Measurements from ENCODE around the gene NDUFA5.
"Not testable (repeated sequence)": the region's sequence is repeated elsewhere in the genome, so short reads cannot be mapped to it uniquely, and the experiment has no call there.

The NDUFA5 gene

DNA sequence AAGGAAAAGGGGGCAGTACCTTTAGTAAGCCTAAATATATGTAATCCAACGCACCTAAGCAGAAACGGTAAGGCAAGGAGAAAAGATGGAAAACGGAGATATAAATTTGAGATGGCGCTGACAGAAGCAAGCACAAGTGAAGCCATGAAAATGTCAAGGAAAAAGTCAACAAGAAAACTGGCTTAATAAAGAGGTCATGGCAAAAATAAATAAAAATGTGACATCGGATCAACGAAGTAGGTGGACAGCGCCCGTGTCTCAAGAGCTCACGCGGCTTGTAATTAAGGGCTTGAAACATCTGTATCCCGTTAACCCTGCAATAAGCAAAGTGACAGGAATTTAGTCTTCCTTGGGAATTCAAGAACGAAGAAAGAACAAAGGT lies 611 bp downstream of the NDUFA5 start:
- no peak for TF ChIP-seq CTCF (IDR thresholded peaks at IDR 0.05)
- Histone ChIP-seq H3K4me1 (ENCODE audit: control insufficient read depth in 1 of 2, insufficient read depth in 1 of 2, low read depth in 1 of 2, low read length in 1 of 2) (peaks cover 5 to 13% of the 10 kb centered on the region in 2 experiments), H3K27me3 (peaks cover 26% of the 10 kb centered on the region), H3K9me3 (no peaks in the 10 kb centered on the region), H3K27ac (peak overlapping the region; percentile 70), H3K36me3 (peaks cover 8% of the 10 kb centered on the region), H3K4me3 (ENCODE audit: low read depth in 1 of 2, low read length in 1 of 2) (peak overlapping the region; percentile 64 to 74)

- Histone ChIP-seq H3K36me3 (peaks cover 8% of the 10 kb centered on the region), H3K27ac (no peak overlapping the region), H3K4me3 (ENCODE audit: low read depth in 1 of 2, low read length in 1 of 2) (no peak overlapping the region), H3K27me3 (peaks cover 11% of the 10 kb centered on the region), H3K4me1 (ENCODE audit: control insufficient read depth in 1 of 2, insufficient read depth in 1 of 2, low read depth in 1 of 2, low read length in 1 of 2) (peaks cover 5 to 13% of the 10 kb centered on the region in 2 experiments), H3K9me3 (no peaks in the 10 kb centered on the region)
- no peak for TF ChIP-seq CTCF (IDR thresholded peaks at IDR 0.05)
These were observed 2.1 kb downstream of the NDUFA5 start for GRCh38 chr7:123555484-123555883.

GRCh38 chr7:123553159-123553558 lies 4.5 kb downstream of the NDUFA5 start:
- Histone ChIP-seq H3K9me3 (no peaks in the 10 kb centered on the region), H3K27me3 (no peaks in the 10 kb centered on the region), H3K4me3 (ENCODE audit: low read depth in 1 of 2, low read length in 1 of 2) (no peak overlapping the region), H3K4me1 (ENCODE audit: control insufficient read depth in 1 of 2, insufficient read depth in 1 of 2, low read depth in 1 of 2, low read length in 1 of 2) (peaks cover 5 to 11% of the 10 kb centered on the region in 2 experiments), H3K36me3 (peaks cover 19% of the 10 kb centered on the region), H3K27ac (no peak overlapping the region)
- TF ChIP-seq CTCF (IDR thresholded peaks at IDR 0.05): no peak

- no peaks in the 10 kb centered on the region for H3K27me3 ChIP-seq
- no peak for TF ChIP-seq CTCF (IDR thresholded peaks at IDR 0.05)
- H3K27ac ChIP-seq: no peak overlapping the region
- peaks cover 19% of the 10 kb centered on the region for H3K36me3 ChIP-seq
- no peaks in the 10 kb centered on the region for H3K9me3 ChIP-seq
- H3K4me1 ChIP-seq (ENCODE audit: control insufficient read depth in 1 of 2, insufficient read depth in 1 of 2, low read depth in 1 of 2, low read length in 1 of 2): peaks cover 5 to 8% of the 10 kb centered on the region in 2 experiments
- H3K4me3 ChIP-seq (ENCODE audit: low read depth in 1 of 2, low read length in 1 of 2): no peak overlapping the region
These were observed 5.0 kb downstream of the NDUFA5 start for GRCh38 chr7:123552641-123553040.

GRCh38 chr7:123552134-123552533 lies 5.5 kb downstream of the NDUFA5 start:
- peaks cover 19% of the 10 kb centered on the region for H3K36me3 ChIP-seq
- H3K27ac ChIP-seq; H3K9me3 ChIP-seq; H3K27me3 ChIP-seq; H3K4me1 ChIP-seq (ENCODE audit: control insufficient read depth in 1 of 2, insufficient read depth in 1 of 2, low read depth in 1 of 2, low read length in 1 of 2); H3K4me3 ChIP-seq (ENCODE audit: low read depth in 1 of 2, low read length in 1 of 2): not testable (repeated sequence)

GRCh38 chr7:123548406-123548805 lies 9.2 kb downstream of the NDUFA5 start:
- peaks cover 16% of the 10 kb centered on the region for H3K36me3 ChIP-seq
- H3K27me3 ChIP-seq: no peaks in the 10 kb centered on the region
- no peak overlapping the region for H3K27ac ChIP-seq
- no peaks in the 10 kb centered on the region for H3K9me3 ChIP-seq
- H3K4me3 ChIP-seq (ENCODE audit: low read depth in 1 of 2, low read length in 1 of 2): no peak overlapping the region
- TF ChIP-seq CTCF (IDR thresholded peaks at IDR 0.05): no peak
- H3K4me1 ChIP-seq (ENCODE audit: control insufficient read depth in 1 of 2, insufficient read depth in 1 of 2, low read depth in 1 of 2, low read length in 1 of 2): no peaks in the 10 kb centered on the region

Data from neutrophil (primary cell).